ENCODE measurements around the gene ZFYVE21. TPM values are rescaled to one million over a fixed set of nuclear protein-coding genes. Genes with fewer than 3 reads are reported as not detected.

ZFYVE21 gene
- total RNA-seq, 2 donors from 2014 or later = 97.1 to 159 TPM

DNA sequence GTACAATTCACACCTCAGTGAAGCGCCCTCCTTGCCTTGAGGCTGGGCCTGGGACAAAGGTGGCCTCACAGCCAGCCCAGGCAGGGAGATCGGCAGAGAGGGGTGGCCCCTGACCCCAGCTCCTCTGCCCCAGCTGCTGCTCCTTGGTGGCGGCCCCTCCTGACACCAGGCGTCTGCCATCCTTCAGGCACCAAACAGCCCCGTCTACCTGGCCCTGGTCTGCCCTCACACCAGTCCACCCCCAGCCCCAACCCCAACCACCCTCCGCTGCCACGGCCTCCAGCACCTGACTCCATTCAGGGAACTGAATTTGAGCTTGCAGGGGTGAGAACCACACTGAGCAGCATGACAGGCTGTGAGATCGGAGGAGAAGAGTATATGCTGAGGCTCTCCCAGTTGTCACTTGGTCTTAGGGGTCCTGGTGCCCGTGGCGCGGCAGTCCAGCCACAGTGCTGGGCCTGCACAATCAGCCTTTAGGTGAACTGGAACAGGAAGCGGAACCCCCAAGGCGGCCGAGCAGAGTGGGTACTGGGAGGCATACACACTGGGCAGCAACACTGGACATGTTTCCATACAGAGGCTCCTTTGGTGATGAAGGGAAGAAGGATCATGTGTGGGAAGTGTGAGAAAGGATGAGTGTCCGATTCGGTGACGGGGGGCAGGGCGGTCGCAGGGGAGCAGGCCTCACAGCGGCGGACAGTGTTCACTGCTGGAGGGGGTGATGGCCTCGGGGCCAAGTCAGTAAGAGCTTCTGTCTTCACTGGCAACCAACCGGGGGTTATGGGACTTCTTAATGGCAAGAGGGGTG, 18.7 kb downstream of the ZFYVE21 start:
- no peaks in the 10 kb centered on the region for H3K9me3 ChIP-seq
- no peak overlapping the region for H3K4me3 ChIP-seq
- no peaks in the 10 kb centered on the region for H3K27me3 ChIP-seq (replicated peaks; ENCODE audit: insufficient read depth)
- TF ChIP-seq, protein P1, sequence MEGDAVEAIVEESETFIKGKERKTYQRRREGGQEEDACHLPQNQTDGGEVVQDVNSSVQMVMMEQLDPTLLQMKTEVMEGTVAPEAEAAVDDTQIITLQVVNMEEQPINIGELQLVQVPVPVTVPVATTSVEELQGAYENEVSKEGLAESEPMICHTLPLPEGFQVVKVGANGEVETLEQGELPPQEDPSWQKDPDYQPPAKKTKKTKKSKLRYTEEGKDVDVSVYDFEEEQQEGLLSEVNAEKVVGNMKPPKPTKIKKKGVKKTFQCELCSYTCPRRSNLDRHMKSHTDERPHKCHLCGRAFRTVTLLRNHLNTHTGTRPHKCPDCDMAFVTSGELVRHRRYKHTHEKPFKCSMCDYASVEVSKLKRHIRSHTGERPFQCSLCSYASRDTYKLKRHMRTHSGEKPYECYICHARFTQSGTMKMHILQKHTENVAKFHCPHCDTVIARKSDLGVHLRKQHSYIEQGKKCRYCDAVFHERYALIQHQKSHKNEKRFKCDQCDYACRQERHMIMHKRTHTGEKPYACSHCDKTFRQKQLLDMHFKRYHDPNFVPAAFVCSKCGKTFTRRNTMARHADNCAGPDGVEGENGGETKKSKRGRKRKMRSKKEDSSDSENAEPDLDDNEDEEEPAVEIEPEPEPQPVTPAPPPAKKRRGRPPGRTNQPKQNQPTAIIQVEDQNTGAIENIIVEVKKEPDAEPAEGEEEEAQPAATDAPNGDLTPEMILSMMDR (IDR thresholded peaks at IDR 0.05) = no peak
- H3K36me3 ChIP-seq = peaks cover 35% of the 10 kb centered on the region
- DNase-seq (ENCODE audit: low spot score) (no peak), ATAC-seq (ENCODE audit: insufficient number of reproducible peaks, low FRiP score, low read depth) (no peak)
- peaks cover 21 to 58% of the 10 kb centered on the region in 2 donors for H3K4me1 ChIP-seq (ENCODE audit: control insufficient read depth in 1 of 2, low read depth in 2 of 2)
- peak overlapping the region in 1 of 2 donors; percentile 91 for H3K27ac ChIP-seq

DNA sequence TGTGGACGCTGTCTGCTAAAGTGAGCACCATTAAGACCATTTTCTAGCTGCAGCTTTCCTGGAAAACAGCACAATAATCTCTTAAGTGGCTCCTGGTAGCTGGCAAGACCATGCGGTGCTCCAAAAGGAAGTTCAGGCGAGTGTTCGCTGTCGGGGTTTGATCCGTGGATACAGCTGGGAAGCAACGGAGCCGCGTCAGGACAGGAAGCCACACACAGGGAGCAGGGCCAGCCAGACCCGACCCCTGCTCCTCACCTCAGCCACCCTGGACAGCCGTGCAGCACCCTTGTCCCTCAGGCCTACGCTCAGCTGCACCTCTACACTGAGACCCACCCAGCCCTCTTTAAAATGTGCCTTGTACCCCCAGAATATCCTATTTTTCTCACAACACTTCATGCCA, 19.4 kb downstream of the ZFYVE21 start:
- TF ChIP-seq, protein P1 (IDR thresholded peaks at IDR 0.05) = no peak
- DNase-seq (ENCODE audit: low spot score) = no peak
- H3K4me3 ChIP-seq = no peak overlapping the region
- H3K36me3 ChIP-seq = peaks cover 28% of the 10 kb centered on the region
- no peak for ATAC-seq (ENCODE audit: insufficient number of reproducible peaks, low FRiP score, low read depth)
- H3K27ac ChIP-seq = peak overlapping the region; percentile 82 to 91
- H3K4me1 ChIP-seq (ENCODE audit: control insufficient read depth in 1 of 2, low read depth in 2 of 2) = peaks cover 21 to 61% of the 10 kb centered on the region in 2 donors
- no peaks in the 10 kb centered on the region for H3K9me3 ChIP-seq
- no peaks in the 10 kb centered on the region for H3K27me3 ChIP-seq (replicated peaks; ENCODE audit: insufficient read depth)

DNA sequence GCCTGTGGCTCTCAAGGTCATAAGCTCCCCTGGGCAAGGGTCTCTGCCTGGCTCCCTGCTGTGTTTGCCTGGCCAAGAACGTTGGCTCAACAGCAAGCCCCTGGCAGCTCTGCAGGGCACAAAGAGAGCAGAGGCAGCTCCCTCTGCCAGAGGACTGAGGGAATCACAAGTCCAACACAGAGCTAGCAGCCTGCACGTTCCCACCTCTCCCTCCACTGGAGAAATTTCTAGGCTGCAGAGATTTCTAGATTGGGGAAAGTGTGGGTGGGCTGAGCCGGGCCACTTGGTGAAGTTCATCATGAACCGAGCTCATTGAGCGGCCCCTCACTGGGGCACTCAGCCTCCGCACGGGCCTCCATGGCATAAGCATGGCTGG, 19.8 kb downstream of the ZFYVE21 start:
- no peaks in the 10 kb centered on the region for H3K27me3 ChIP-seq (replicated peaks; ENCODE audit: insufficient read depth)
- peak overlapping the region; percentile 82 to 91 for H3K27ac ChIP-seq
- H3K9me3 ChIP-seq = no peaks in the 10 kb centered on the region
- peaks cover 25% of the 10 kb centered on the region for H3K36me3 ChIP-seq
- ATAC-seq (ENCODE audit: insufficient number of reproducible peaks, low FRiP score, low read depth) = no peak
- TF ChIP-seq, protein P1 (IDR thresholded peaks at IDR 0.05) = peak; percentile 43
- no peak overlapping the region for H3K4me3 ChIP-seq
- H3K4me1 ChIP-seq (ENCODE audit: control insufficient read depth in 1 of 2, low read depth in 2 of 2) = peaks cover 21 to 57% of the 10 kb centered on the region in 2 donors
- DNase-seq (ENCODE audit: low spot score) = no peak

- Histone ChIP-seq H3K27me3 (replicated peaks; ENCODE audit: insufficient read depth) (no peaks in the 10 kb centered on the region), H3K9me3 (no peaks in the 10 kb centered on the region), H3K36me3 (peaks cover 25% of the 10 kb centered on the region), H3K4me1 (ENCODE audit: control insufficient read depth in 1 of 2, low read depth in 2 of 2) (peaks cover 21 to 52% of the 10 kb centered on the region in 2 donors), H3K4me3 (no peak overlapping the region), H3K27ac (peak overlapping the region; percentile 82 to 91)
- ATAC-seq (ENCODE audit: insufficient number of reproducible peaks, low FRiP score, low read depth) = no peak
- TF ChIP-seq, protein P1 (IDR thresholded peaks at IDR 0.05) = no peak
- DNase-seq (ENCODE audit: low spot score) = no peak
Observed at GRCh38 chr14:103735815-103736545, 20.4 kb downstream of the ZFYVE21 start.

Measured in thoracic aorta (tissue), 2 donors.